WTC11 (cell line): ENCODE results near the gene AKAP9. TPM values are rescaled to one million over a fixed set of nuclear protein-coding genes. Genes with fewer than 3 reads are reported as not detected.

ENCODE experiments used
- ATAC-seq: fragments of 200-7000 bp; cut with Tn5 transposase; 2 replicates; pipeline ENCODE4 v1.10.0; 2021; ENCODE audit warnings: mild to moderate bottlenecking, moderate library complexity
- CTCF ChIA-PET: fragments of 300-600 bp; sonication (Branson Sonifier 250); formaldehyde crosslinking; loops from one replicate; lab custom pipeline; 2021; ENCODE audit warnings: antibody characterized with exemption; lab: Charles Lee
- POLR2A ChIA-PET: fragments of 350-600 bp; sonication (Branson Sonifier 250); formaldehyde crosslinking; loops from one replicate; lab custom pipeline; 2021; ENCODE audit warnings: antibody characterized with exemption; lab: Charles Lee
- DNase-seq: peaks from one replicate; pipeline ENCODE4 v3.0.0; 2021; ENCODE audit warnings: low spot score
- H3K27ac Mint-ChIP-seq: 2 replicates; pipeline ENCODE4 v1.8.0; 2021; ENCODE audit warnings: mixed read lengths
- H3K27me3 Mint-ChIP-seq: 2 replicates; pipeline ENCODE4 v1.8.0; 2021; ENCODE audit warnings: low read depth, mild to moderate bottlenecking, moderate library complexity, mixed read lengths
- H3K36me3 Mint-ChIP-seq: 2 replicates; pipeline ENCODE4 v1.8.0; 2021; ENCODE audit warnings: mixed read lengths
- H3K4me1 Mint-ChIP-seq: 2 replicates; pipeline ENCODE4 v1.8.0; 2022; ENCODE audit warnings: mixed read lengths
- H3K4me3 Mint-ChIP-seq: 2 replicates; pipeline ENCODE4 v1.8.0; 2021; ENCODE audit warnings: mild to moderate bottlenecking, moderate library complexity, mixed read lengths
- H3K9me3 Mint-ChIP-seq: 2 replicates; pipeline ENCODE4 v1.8.0; 2021; ENCODE audit warnings: mixed read lengths
- ATF1 ChIP-seq: sonication (generic); formaldehyde crosslinking; IDR thresholded peaks from 2 replicates; pipeline ENCODE4 v1.8.1; 2023; ENCODE audit warnings: mild to moderate bottlenecking, moderate library complexity, missing genetic modification reagents
- ATF6 ChIP-seq: sonication (generic); formaldehyde crosslinking; IDR thresholded peaks from 2 replicates; pipeline ENCODE4 v1.8.1; 2023; ENCODE audit warnings: mild to moderate bottlenecking, missing genetic modification reagents
- CDX4 ChIP-seq: fragments of 250-450 bp; sonication (Bioruptor Pico); IDR thresholded peaks from 2 replicates; pipeline ENCODE4 v1.9.0; 2021; ENCODE audit warnings: moderate library complexity, mild to moderate bottlenecking, inconsistent platforms, borderline replicate concordance
- CTCF ChIP-seq: fragments of 200-600 bp; IDR thresholded peaks from 2 replicates; pipeline ENCODE4 v1.8.0; 2022; ENCODE audit warnings: antibody characterized with exemption
- E2F1 ChIP-seq: sonication (generic); formaldehyde crosslinking; IDR thresholded peaks from 2 replicates; pipeline ENCODE4 v1.8.0; 2022; ENCODE audit warnings: mild to moderate bottlenecking, missing genetic modification reagents
- ELF4 ChIP-seq: sonication (generic); formaldehyde crosslinking; IDR thresholded peaks from 2 replicates; pipeline ENCODE4 v1.8.1; 2022; ENCODE audit warnings: low read depth, mild to moderate bottlenecking, moderate library complexity, missing genetic modification reagents
- ESRRA ChIP-seq: sonication (generic); formaldehyde crosslinking; IDR thresholded peaks from 2 replicates; pipeline ENCODE4 v1.8.1; 2022; ENCODE audit warnings: mild to moderate bottlenecking, missing genetic modification reagents, borderline replicate concordance
- GABPB1 ChIP-seq: sonication (generic); formaldehyde crosslinking; IDR thresholded peaks from 2 replicates; pipeline ENCODE4 v1.8.1; 2023; ENCODE audit warnings: mild to moderate bottlenecking, missing genetic modification reagents
- HMGA2 ChIP-seq: fragments of 250-450 bp; sonication (Bioruptor Pico); IDR thresholded peaks from 2 replicates; pipeline ENCODE4 v1.4.0; 2021; ENCODE audit warnings: mild to moderate bottlenecking, moderate library complexity
- MLX ChIP-seq: sonication (generic); formaldehyde crosslinking; IDR thresholded peaks from 2 replicates; pipeline ENCODE4 v1.8.1; 2023; ENCODE audit warnings: mild to moderate bottlenecking, missing genetic modification reagents, moderate library complexity
- NFATC4 ChIP-seq: fragments of 250-450 bp; sonication (Bioruptor Pico); IDR thresholded peaks from 2 replicates; pipeline ENCODE4 v1.9.0; 2021; ENCODE audit warnings: mild to moderate bottlenecking
- RORB ChIP-seq: fragments of 250-450 bp; sonication (Bioruptor Pico); IDR thresholded peaks from 2 replicates; pipeline ENCODE4 v1.9.0; 2021; ENCODE audit warnings: mild to moderate bottlenecking
- SMAD4 ChIP-seq: sonication (generic); formaldehyde crosslinking; IDR thresholded peaks from 2 replicates; pipeline ENCODE4 v1.8.0; 2022; ENCODE audit warnings: mild to moderate bottlenecking, missing genetic modification reagents
- SP1 ChIP-seq: sonication (generic); formaldehyde crosslinking; conservative IDR thresholded peaks from 2 replicates; pipeline ENCODE4 v1.8.1; 2022; ENCODE audit warnings: missing genetic modification reagents
- STAT6 ChIP-seq: sonication (generic); formaldehyde crosslinking; conservative IDR thresholded peaks from 2 replicates; pipeline ENCODE4 v1.8.1; 2023; ENCODE audit warnings: mild to moderate bottlenecking, low read depth, missing genetic modification reagents, moderate library complexity
- TEAD4 ChIP-seq: sonication (generic); formaldehyde crosslinking; IDR thresholded peaks from 2 replicates; pipeline ENCODE4 v1.8.0; 2022; ENCODE audit warnings: mild to moderate bottlenecking, missing genetic modification reagents
- ZNF263 ChIP-seq: sonication (generic); formaldehyde crosslinking; IDR thresholded peaks from 2 replicates; pipeline ENCODE4 v1.8.1; 2022; ENCODE audit warnings: low read depth, mild to moderate bottlenecking, moderate library complexity, missing genetic modification reagents
- ZNF416 ChIP-seq: fragments of 250-450 bp; sonication (Bioruptor Pico); IDR thresholded peaks from 2 replicates; pipeline ENCODE4 v1.9.0; 2021; ENCODE audit warnings: mild to moderate bottlenecking, inconsistent platforms
- total RNA-seq: library from RNA; stranded (reverse); gene quantifications from 3 replicates; pipeline ENCODE4 v1.2.3, GENCODE V29; 2021

Gene AKAP9
- total RNA-seq, 1 experiment from 2014 or later, result 35.2 TPM

- no peak overlapping the region for H3K4me3 Mint-ChIP-seq
- no peak for TF ChIP-seq ZNF416 (CRISPR knock-in tag)
- TF ChIP-seq, all 79 proteins: peak for 0
- CTCF ChIA-PET, result no interaction called here
- peaks cover 4% of the 10 kb centered on the region; the same call in 1 of the 2 replicates for H3K27me3 Mint-ChIP-seq
- POLR2A ChIA-PET, result no interaction called here
- H3K36me3 Mint-ChIP-seq, result no peaks in the 10 kb centered on the region
- H3K27ac Mint-ChIP-seq, result no peak overlapping the region
- no peaks in the 10 kb centered on the region for H3K9me3 Mint-ChIP-seq
- ATAC-seq (no peak), DNase-seq (no peak)
- no peaks in the 10 kb centered on the region for H3K4me1 Mint-ChIP-seq
Observed at GRCh38 chr7:91918356-91918755, 22.3 kb upstream of the AKAP9 start.

- H3K4me3 Mint-ChIP-seq, result no peak overlapping the region
- TF ChIP-seq ESRRA (CRISPR knock-in tag), result no peak
- no peaks in the 10 kb centered on the region for H3K36me3 Mint-ChIP-seq
- no peaks in the 10 kb centered on the region for H3K4me1 Mint-ChIP-seq
- ChIA-PET POLR2A (no interaction called here), CTCF (no interaction called here)
- DNase-seq (no peak), ATAC-seq (no peak)
- peaks cover 19% of the 10 kb centered on the region for H3K9me3 Mint-ChIP-seq
- H3K27me3 Mint-ChIP-seq, result peaks cover 6% of the 10 kb centered on the region
- H3K27ac Mint-ChIP-seq, result no peak overlapping the region
Observed at GRCh38 chr7:91922857-91923256, 17.8 kb upstream of the AKAP9 start.

GRCh38 chr7:91927912-91928311, 12.8 kb upstream of the AKAP9 start:
- no peaks in the 10 kb centered on the region for H3K4me1 Mint-ChIP-seq
- POLR2A ChIA-PET, result no interaction called here
- no peak for ATAC-seq

GRCh38 chr7:91929463-91929862, 11.2 kb upstream of the AKAP9 start:
- Mint-ChIP-seq H3K36me3 (no peaks in the 10 kb centered on the region), H3K27me3 (peaks cover 16% of the 10 kb centered on the region), H3K9me3 (peaks cover 17% of the 10 kb centered on the region), H3K4me3 (no peak overlapping the region), H3K27ac (no peak overlapping the region), H3K4me1 (no peaks in the 10 kb centered on the region)
- no peak for ATAC-seq
- CTCF ChIA-PET, result no interaction called here
- POLR2A ChIA-PET, result no interaction called here
- DNase-seq, result no peak
- TF ChIP-seq ZNF263 (CRISPR knock-in tag) (no peak), STAT6 (CRISPR knock-in tag) (no peak), ZNF416 (CRISPR knock-in tag) (no peak), RORB (CRISPR knock-in tag) (no peak), HMGA2 (CRISPR knock-in tag) (no peak), NFATC4 (CRISPR knock-in tag) (no peak), ATF6 (CRISPR knock-in tag) (no peak)

More at GRCh38 chr7:91927912-91928311, 12.8 kb upstream of the AKAP9 start:
- no peak for DNase-seq
- H3K36me3 Mint-ChIP-seq, result no peaks in the 10 kb centered on the region
- CTCF ChIA-PET, result no interaction called here
- no peak overlapping the region for H3K27ac Mint-ChIP-seq
- TF ChIP-seq CTCF (no peak), SP1 (no peak), SMAD4 (CRISPR knock-in tag) (no peak), ATF1 (no peak), E2F1 (CRISPR knock-in tag) (no peak), TEAD4 (CRISPR knock-in tag) (no peak), ESRRA (CRISPR knock-in tag) (no peak), MLX (no peak), ELF4 (no peak), GABPB1 (CRISPR knock-in tag) (no peak), CDX4 (CRISPR knock-in tag) (no peak)
- TF ChIP-seq, all 79 proteins: peak for 0
- Mint-ChIP-seq H3K4me3 (no peak overlapping the region), H3K27me3 (peaks cover 10% of the 10 kb centered on the region), H3K9me3 (peaks cover 19% of the 10 kb centered on the region)
